HepG2 (cell line): ENCODE measurements around the gene DAB2IP. TPM values are rescaled to one million over a fixed set of nuclear protein-coding genes. Genes with fewer than 3 reads are reported as not detected.
A peak's percentile ranks its signal among the peaks of the same experiment; 100 is the strongest.

Source experiments
- FOXA3 ChIP-seq: IDR thresholded peaks from 2 replicates; pipeline ENCODE4 v1.6.1; 2016; ENCODE audit warnings: missing genetic modification reagents, missing compliant biosample characterization
- KDM2A ChIP-seq: sonication (generic); formaldehyde crosslinking; IDR thresholded peaks from 2 replicates; pipeline ENCODE4 v1.4.0; 2020; ENCODE audit warnings: low read depth, missing genetic modification reagents, borderline replicate concordance
- MAZ ChIP-seq, 2 experiments: sonication (generic) in 1 of 2; formaldehyde crosslinking in 1 of 2; IDR thresholded peaks; 2 replicates each; pipeline versions ENCODE4 v1.5.0 to v1.6.1; 2012 to 2020; ENCODE audit warnings: low read depth in 2 of 2, mild to moderate bottlenecking in 2 of 2, borderline replicate concordance in 1 of 2, improper control_type of control experiment in 1 of 2, low read length in 1 of 2, missing genetic modification reagents in 1 of 2, moderate library complexity in 1 of 2
- ZNF251 ChIP-seq: sonication (generic); formaldehyde crosslinking; IDR thresholded peaks from 2 replicates; pipeline ENCODE4 v1.9.0; 2021; ENCODE audit warnings: mild to moderate bottlenecking, missing genetic modification reagents
- ZNF33B ChIP-seq: sonication (generic); formaldehyde crosslinking; IDR thresholded peaks from 2 replicates; pipeline ENCODE4 v1.5.1; 2020; ENCODE audit warnings: mild to moderate bottlenecking, missing genetic modification reagents
- ZNF547 ChIP-seq: sonication (generic); formaldehyde crosslinking; IDR thresholded peaks from 2 replicates; pipeline ENCODE4 v1.5.1; 2020; ENCODE audit warnings: mild to moderate bottlenecking, missing genetic modification reagents
- polyA plus RNA-seq, 8 experiments: library from polyadenylated mRNA; depleted of rRNA in 3 of 8; stranded (reverse) in 7 of 8; unstranded in 1 of 8; fragments of >200 nt; fragmentation: Illumina TruSeq in 4 of 8; extraction: Trizol in 4 of 8; gene quantifications; 2 replicates each; pipeline versions ENCODE4 v1.2.1 to v1.2.3, GENCODE V29; 2011 to 2016; ENCODE audit warnings: low read depth in 4 of 8, missing spikeins in 1 of 8, mixed read lengths in 1 of 8; ENCODE audit not compliant: insufficient read depth in 1 of 8
- total RNA-seq, 5 experiments: library from RNA; depleted of rRNA; stranded (reverse); fragments of >200 nt; fragmentation: Illumina TruSeq; extraction: Trizol; gene quantifications; 2 replicates each; pipeline ENCODE4 v1.2.3, GENCODE V29; 2016; ENCODE audit warnings: low read depth in 1 of 5
- TF ChIP-seq, protein P1 (sequence below): sonication (generic); formaldehyde crosslinking; IDR thresholded peaks from 2 replicates; pipeline ENCODE4 v1.4.0; 2020; ENCODE audit warnings: missing genetic modification reagents
- TF ChIP-seq, protein P2 (sequence below): sonication (generic); formaldehyde crosslinking; IDR thresholded peaks from 2 replicates; pipeline ENCODE4 v1.4.0; 2020; ENCODE audit warnings: low read depth, missing genetic modification reagents
- TF ChIP-seq, protein P3 (sequence below): sonication (generic); formaldehyde crosslinking; IDR thresholded peaks from 2 replicates; pipeline ENCODE4; 2020; ENCODE audit warnings: missing genetic modification reagents, mild to moderate bottlenecking, borderline replicate concordance
- TF ChIP-seq, protein P4 (sequence below): sonication (generic); formaldehyde crosslinking; IDR thresholded peaks from 2 replicates; pipeline ENCODE4 v1.8.0; 2022; ENCODE audit warnings: mild to moderate bottlenecking, missing genetic modification reagents, moderate library complexity
- TF ChIP-seq, protein P5 (sequence below): sonication (generic); formaldehyde crosslinking; IDR thresholded peaks from 2 replicates; pipeline ENCODE4 v1.5.0; 2020; ENCODE audit warnings: missing genetic modification reagents

DAB2IP gene
- total and polyA plus RNA-seq, 2 of the 13 experiments (the other 11 are each of a cell fraction or from before 2014, with no cell fraction given): 25.3 to 37.9 TPM

DNA sequence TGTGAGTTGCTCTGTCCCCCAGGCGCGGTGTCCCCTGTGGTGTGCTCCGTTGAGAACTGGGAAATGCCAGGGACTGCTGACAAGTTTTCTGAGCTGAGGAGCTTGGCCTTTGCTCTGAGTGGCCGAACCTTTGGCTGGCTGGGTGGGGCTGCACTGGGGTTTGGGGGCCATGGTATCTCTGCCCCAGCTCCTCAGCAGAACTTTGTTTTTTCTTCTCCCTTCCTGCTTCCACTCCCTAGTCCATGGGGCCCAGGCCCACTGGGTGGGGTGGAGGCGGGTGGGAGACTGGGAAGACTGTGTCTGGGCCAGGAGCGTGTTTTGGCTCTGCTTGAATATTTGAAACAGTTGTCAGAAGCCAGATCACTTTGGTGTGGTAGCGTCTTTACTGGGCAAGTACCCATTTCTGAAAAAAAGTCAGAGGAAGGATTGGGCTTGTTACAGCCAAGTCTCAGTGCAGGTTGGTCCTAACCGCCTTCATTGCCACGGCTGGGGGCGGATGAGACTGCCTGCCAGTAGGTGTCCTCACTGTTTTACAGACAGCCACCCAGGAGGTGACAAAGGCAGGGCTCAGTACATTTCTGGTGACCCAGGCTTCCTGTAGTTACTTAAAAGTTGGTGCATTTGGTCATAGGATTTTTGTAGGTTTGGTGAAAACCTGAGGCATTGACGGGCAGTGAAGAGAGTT lies 92.7 kb downstream of the DAB2IP start (continued):
- TF ChIP-seq, protein P1, sequence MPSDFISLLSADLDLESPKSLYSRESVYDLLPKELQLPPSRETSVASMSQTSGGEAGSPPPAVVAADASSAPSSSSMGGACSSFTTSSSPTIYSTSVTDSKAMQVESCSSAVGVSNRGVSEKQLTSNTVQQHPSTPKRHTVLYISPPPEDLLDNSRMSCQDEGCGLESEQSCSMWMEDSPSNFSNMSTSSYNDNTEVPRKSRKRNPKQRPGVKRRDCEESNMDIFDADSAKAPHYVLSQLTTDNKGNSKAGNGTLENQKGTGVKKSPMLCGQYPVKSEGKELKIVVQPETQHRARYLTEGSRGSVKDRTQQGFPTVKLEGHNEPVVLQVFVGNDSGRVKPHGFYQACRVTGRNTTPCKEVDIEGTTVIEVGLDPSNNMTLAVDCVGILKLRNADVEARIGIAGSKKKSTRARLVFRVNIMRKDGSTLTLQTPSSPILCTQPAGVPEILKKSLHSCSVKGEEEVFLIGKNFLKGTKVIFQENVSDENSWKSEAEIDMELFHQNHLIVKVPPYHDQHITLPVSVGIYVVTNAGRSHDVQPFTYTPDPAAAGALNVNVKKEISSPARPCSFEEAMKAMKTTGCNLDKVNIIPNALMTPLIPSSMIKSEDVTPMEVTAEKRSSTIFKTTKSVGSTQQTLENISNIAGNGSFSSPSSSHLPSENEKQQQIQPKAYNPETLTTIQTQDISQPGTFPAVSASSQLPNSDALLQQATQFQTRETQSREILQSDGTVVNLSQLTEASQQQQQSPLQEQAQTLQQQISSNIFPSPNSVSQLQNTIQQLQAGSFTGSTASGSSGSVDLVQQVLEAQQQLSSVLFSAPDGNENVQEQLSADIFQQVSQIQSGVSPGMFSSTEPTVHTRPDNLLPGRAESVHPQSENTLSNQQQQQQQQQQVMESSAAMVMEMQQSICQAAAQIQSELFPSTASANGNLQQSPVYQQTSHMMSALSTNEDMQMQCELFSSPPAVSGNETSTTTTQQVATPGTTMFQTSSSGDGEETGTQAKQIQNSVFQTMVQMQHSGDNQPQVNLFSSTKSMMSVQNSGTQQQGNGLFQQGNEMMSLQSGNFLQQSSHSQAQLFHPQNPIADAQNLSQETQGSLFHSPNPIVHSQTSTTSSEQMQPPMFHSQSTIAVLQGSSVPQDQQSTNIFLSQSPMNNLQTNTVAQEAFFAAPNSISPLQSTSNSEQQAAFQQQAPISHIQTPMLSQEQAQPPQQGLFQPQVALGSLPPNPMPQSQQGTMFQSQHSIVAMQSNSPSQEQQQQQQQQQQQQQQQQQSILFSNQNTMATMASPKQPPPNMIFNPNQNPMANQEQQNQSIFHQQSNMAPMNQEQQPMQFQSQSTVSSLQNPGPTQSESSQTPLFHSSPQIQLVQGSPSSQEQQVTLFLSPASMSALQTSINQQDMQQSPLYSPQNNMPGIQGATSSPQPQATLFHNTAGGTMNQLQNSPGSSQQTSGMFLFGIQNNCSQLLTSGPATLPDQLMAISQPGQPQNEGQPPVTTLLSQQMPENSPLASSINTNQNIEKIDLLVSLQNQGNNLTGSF: no peak
- TF ChIP-seq, protein P2, sequence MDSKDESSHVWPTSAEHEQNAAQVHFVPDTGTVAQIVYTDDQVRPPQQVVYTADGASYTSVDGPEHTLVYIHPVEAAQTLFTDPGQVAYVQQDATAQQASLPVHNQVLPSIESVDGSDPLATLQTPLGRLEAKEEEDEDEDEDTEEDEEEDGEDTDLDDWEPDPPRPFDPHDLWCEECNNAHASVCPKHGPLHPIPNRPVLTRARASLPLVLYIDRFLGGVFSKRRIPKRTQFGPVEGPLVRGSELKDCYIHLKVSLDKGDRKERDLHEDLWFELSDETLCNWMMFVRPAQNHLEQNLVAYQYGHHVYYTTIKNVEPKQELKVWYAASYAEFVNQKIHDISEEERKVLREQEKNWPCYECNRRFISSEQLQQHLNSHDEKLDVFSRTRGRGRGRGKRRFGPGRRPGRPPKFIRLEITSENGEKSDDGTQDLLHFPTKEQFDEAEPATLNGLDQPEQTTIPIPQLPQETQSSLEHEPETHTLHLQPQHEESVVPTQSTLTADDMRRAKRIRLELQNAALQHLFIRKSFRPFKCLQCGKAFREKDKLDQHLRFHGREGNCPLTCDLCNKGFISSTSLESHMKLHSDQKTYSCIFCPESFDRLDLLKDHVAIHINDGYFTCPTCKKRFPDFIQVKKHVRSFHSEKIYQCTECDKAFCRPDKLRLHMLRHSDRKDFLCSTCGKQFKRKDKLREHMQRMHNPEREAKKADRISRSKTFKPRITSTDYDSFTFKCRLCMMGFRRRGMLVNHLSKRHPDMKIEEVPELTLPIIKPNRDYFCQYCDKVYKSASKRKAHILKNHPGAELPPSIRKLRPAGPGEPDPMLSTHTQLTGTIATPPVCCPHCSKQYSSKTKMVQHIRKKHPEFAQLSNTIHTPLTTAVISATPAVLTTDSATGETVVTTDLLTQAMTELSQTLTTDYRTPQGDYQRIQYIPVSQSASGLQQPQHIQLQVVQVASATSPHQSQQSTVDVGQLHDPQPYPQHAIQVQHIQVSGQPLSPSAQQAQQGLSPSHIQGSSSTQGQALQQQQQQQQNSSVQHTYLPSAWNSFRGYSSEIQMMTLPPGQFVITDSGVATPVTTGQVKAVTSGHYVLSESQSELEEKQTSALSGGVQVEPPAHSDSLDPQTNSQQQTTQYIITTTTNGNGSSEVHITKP: no peak
- TF ChIP-seq MAZ (IDR thresholded peaks at IDR 0.05; ENCODE audit: borderline replicate concordance, low read depth, low read length): no peak
- 0 out of 2 replicates have a peak, but pooled peaks have one; percentile 7 for TF ChIP-seq MAZ (CRISPR knock-in tag; IDR thresholded peaks at IDR 0.05; ENCODE audit: low read depth)
- TF ChIP-seq KDM2A (CRISPR knock-in tag): peak; percentile 48
- TF ChIP-seq ZNF251 (CRISPR knock-in tag): no peak
- no peak for TF ChIP-seq ZNF33B (CRISPR knock-in tag)
- TF ChIP-seq, protein P3, sequence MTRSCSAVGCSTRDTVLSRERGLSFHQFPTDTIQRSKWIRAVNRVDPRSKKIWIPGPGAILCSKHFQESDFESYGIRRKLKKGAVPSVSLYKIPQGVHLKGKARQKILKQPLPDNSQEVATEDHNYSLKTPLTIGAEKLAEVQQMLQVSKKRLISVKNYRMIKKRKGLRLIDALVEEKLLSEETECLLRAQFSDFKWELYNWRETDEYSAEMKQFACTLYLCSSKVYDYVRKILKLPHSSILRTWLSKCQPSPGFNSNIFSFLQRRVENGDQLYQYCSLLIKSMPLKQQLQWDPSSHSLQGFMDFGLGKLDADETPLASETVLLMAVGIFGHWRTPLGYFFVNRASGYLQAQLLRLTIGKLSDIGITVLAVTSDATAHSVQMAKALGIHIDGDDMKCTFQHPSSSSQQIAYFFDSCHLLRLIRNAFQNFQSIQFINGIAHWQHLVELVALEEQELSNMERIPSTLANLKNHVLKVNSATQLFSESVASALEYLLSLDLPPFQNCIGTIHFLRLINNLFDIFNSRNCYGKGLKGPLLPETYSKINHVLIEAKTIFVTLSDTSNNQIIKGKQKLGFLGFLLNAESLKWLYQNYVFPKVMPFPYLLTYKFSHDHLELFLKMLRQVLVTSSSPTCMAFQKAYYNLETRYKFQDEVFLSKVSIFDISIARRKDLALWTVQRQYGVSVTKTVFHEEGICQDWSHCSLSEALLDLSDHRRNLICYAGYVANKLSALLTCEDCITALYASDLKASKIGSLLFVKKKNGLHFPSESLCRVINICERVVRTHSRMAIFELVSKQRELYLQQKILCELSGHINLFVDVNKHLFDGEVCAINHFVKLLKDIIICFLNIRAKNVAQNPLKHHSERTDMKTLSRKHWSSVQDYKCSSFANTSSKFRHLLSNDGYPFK (CRISPR knock-in tag): no peak; the same call in 1 of the 2 replicates
- peak; percentile 52 for TF ChIP-seq FOXA3 (CRISPR knock-in tag)
- TF ChIP-seq, protein P4, sequence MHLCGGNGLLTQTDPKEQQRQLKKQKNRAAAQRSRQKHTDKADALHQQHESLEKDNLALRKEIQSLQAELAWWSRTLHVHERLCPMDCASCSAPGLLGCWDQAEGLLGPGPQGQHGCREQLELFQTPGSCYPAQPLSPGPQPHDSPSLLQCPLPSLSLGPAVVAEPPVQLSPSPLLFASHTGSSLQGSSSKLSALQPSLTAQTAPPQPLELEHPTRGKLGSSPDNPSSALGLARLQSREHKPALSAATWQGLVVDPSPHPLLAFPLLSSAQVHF (CRISPR knock-in tag): no peak
- TF ChIP-seq ZNF547: no peak
- TF ChIP-seq, protein P5, sequence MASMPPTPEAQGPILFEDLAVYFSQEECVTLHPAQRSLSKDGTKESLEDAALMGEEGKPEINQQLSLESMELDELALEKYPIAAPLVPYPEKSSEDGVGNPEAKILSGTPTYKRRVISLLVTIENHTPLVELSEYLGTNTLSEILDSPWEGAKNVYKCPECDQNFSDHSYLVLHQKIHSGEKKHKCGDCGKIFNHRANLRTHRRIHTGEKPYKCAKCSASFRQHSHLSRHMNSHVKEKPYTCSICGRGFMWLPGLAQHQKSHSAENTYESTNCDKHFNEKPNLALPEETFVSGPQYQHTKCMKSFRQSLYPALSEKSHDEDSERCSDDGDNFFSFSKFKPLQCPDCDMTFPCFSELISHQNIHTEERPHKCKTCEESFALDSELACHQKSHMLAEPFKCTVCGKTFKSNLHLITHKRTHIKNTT (CRISPR knock-in tag): no peak
